ENCODE measurements around the gene SPDEF. TPM values are rescaled to one million over a fixed set of nuclear protein-coding genes. Genes with fewer than 3 reads are reported as not detected.

The SPDEF gene
- total RNA-seq, 1 experiment from 2014 or later, result 0.77 TPM

GRCh38 chr6:34529665-34530327 is 26.3 kb downstream of the SPDEF start:
- ChIA-PET POLR2A (no interaction called here), CTCF (interaction anchor here (1.9 kb wide), 1 partner anchor 80 kb away, joined by 8 read pairs; no protein-coding TSS in a partner anchor)
- H3K4me1 Mint-ChIP-seq (ENCODE audit: low read depth, unreplicated experiment), result no peaks in the 10 kb centered on the region
- H3K36me3 Mint-ChIP-seq (ENCODE audit: insufficient read depth, unreplicated experiment), result peaks cover 5% of the 10 kb centered on the region
- no peak overlapping the region for H3K27ac Mint-ChIP-seq (ENCODE audit: unreplicated experiment)
- BruUV-seq (replicated peaks), result no TSS peak
- no peaks in the 10 kb centered on the region for H3K36me3 ChIP-seq (ENCODE audit: control insufficient read depth, insufficient read depth, low read length)
- no peaks in the 10 kb centered on the region for H3K27me3 ChIP-seq (replicated peaks; ENCODE audit: control insufficient read depth, insufficient read depth, low read length)
- no peaks in the 10 kb centered on the region for H3K27me3 Mint-ChIP-seq (ENCODE audit: insufficient read depth, unreplicated experiment)
- H3K4me3 Mint-ChIP-seq (ENCODE audit: unreplicated experiment), result no peak overlapping the region
- no peak for DNase-seq
- H3K4me1 ChIP-seq, result peaks cover 12% of the 10 kb centered on the region; the same call in 1 of the 2 replicates
- H3K9me3 ChIP-seq, result no peaks in the 10 kb centered on the region
- no peaks in the 10 kb centered on the region for H3K9me3 Mint-ChIP-seq (ENCODE audit: unreplicated experiment)
- no peak for TF ChIP-seq CTCF (IDR thresholded peaks at IDR 0.05; ENCODE audit: insufficient read depth in 1 of 2, low read depth in 1 of 2, low read length in 1 of 2, severe bottlenecking in 1 of 2, unreplicated experiment in 1 of 2)
- intact Hi-C loops (cut with micrococcal nuclease; ENCODE audit: unreplicated experiment), result loop anchor here (10.0 kb wide), 1 partner anchor 65 kb away; the partner anchor contains the start of gene PACSIN1
- no peak overlapping the region for H3K4me3 ChIP-seq (ENCODE audit: low read depth, low read length)

GRCh38 chr6:34528996-34529664 is 27.0 kb downstream of the SPDEF start:
- Histone ChIP-seq H3K4me3 (ENCODE audit: low read depth, low read length) (no peak overlapping the region), H3K9me3 (no peaks in the 10 kb centered on the region), H3K4me1 (peaks cover 12% of the 10 kb centered on the region; the same call in 1 of the 2 replicates), H3K36me3 (ENCODE audit: control insufficient read depth, insufficient read depth, low read length) (no peaks in the 10 kb centered on the region), H3K27me3 (replicated peaks; ENCODE audit: control insufficient read depth, insufficient read depth, low read length) (no peaks in the 10 kb centered on the region)
- H3K36me3 Mint-ChIP-seq (ENCODE audit: insufficient read depth, unreplicated experiment), result peaks cover 5% of the 10 kb centered on the region
- no peaks in the 10 kb centered on the region for H3K27me3 Mint-ChIP-seq (ENCODE audit: insufficient read depth, unreplicated experiment)
- BruUV-seq (replicated peaks), result no TSS peak
- H3K4me1 Mint-ChIP-seq (ENCODE audit: low read depth, unreplicated experiment), result no peaks in the 10 kb centered on the region
- no peaks in the 10 kb centered on the region for H3K9me3 Mint-ChIP-seq (ENCODE audit: unreplicated experiment)
- H3K27ac Mint-ChIP-seq (ENCODE audit: unreplicated experiment), result no peak overlapping the region
- POLR2A ChIA-PET, result no interaction called here
- DNase-seq, result no peak
- CTCF ChIA-PET, result interaction anchor here (1.9 kb wide), 1 partner anchor 80 kb away, joined by 8 read pairs; no protein-coding TSS in a partner anchor
- intact Hi-C loops (cut with micrococcal nuclease; ENCODE audit: unreplicated experiment), result loop anchor here (10.0 kb wide), 1 partner anchor 64 kb away; the partner anchor contains the start of gene PACSIN1
- TF ChIP-seq CTCF (IDR thresholded peaks at IDR 0.05; ENCODE audit: insufficient read depth in 1 of 2, low read depth in 1 of 2, low read length in 1 of 2, severe bottlenecking in 1 of 2, unreplicated experiment in 1 of 2), result no peak
- H3K4me3 Mint-ChIP-seq (ENCODE audit: unreplicated experiment), result no peak overlapping the region

- BruUV-seq (replicated peaks), result no TSS peak
- Histone ChIP-seq H3K27me3 (replicated peaks; ENCODE audit: control insufficient read depth, insufficient read depth, low read length) (no peaks in the 10 kb centered on the region), H3K9me3 (no peaks in the 10 kb centered on the region), H3K4me3 (ENCODE audit: low read depth, low read length) (no peak overlapping the region), H3K4me1 (peaks cover 12% of the 10 kb centered on the region; the same call in 1 of the 2 replicates), H3K36me3 (ENCODE audit: control insufficient read depth, insufficient read depth, low read length) (no peaks in the 10 kb centered on the region)
- H3K27ac Mint-ChIP-seq (ENCODE audit: unreplicated experiment), result no peak overlapping the region
- H3K9me3 Mint-ChIP-seq (ENCODE audit: unreplicated experiment), result no peaks in the 10 kb centered on the region
- ChIA-PET POLR2A (no interaction called here), CTCF (interaction anchor here (0.6 to 1.2 kb wide), 2 partner anchors 69 to 771 kb away, joined by 3 to 6 read pairs; no protein-coding TSS in a partner anchor)
- TF ChIP-seq CTCF (IDR thresholded peaks at IDR 0.05; ENCODE audit: insufficient read depth in 1 of 2, low read depth in 1 of 2, low read length in 1 of 2, severe bottlenecking in 1 of 2, unreplicated experiment in 1 of 2), result no peak
- peaks cover 5% of the 10 kb centered on the region for H3K36me3 Mint-ChIP-seq (ENCODE audit: insufficient read depth, unreplicated experiment)
- intact Hi-C loops (cut with micrococcal nuclease; ENCODE audit: unreplicated experiment), result loop anchor here (1.0 to 10.0 kb wide), 2 partner anchors 63 to 81 kb away; partner anchors contain the start of gene PACSIN1
- H3K27me3 Mint-ChIP-seq (ENCODE audit: insufficient read depth, unreplicated experiment), result no peaks in the 10 kb centered on the region
- no peak for DNase-seq
- peak overlapping the region; percentile 57 for H3K4me3 Mint-ChIP-seq (ENCODE audit: unreplicated experiment)
- H3K4me1 Mint-ChIP-seq (ENCODE audit: low read depth, unreplicated experiment), result no peaks in the 10 kb centered on the region
These were observed 28.1 kb downstream of the SPDEF start for GRCh38 chr6:34527751-34528670.

All from Caco-2 (cell line).